ENCODE data around the gene SDCCAG8.

DNA sequence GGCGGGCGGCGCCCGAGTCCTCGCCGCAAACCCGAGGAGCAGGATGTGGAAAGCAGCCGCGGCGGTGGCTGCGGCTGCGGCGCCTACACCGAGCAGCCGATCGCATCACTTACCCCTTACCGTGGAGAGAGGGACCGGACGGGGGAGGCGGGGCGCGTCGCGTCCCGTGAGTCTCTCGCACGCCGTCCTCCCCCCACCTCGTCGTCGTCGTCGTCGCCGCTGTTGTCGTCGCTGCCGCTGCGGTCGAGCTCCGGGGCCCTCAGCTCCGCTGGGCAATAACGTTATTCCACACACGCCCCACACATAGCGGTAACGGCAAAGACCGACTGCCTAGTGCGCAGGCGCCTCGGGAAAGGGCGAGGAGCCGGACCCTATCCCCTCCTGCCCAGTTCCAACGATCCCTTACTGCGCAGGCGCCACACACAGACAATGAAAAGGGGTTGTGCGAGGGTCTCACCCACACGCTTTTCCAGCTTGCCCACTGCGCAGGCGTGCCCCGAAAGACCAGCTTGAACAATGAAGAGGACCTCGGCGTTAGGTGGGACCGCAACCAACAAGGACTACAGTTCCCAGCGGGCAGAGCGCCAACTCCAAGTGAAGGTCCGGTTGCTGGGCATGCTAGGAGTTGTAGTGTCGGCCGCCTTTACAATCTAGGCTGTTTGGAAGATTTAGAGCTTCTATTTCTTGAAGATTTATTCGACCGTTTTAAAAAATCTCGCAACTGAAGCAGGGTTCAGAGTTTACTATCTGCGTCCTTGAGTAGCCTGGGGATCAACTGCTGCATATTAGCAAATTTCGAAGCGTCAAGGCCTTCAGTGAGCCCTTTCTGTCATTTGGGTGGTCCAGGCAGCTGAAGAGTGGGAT is 682 bp upstream of the SDCCAG8 start, which contains the start of gene CEP170:
- TF ChIP-seq, protein P1, sequence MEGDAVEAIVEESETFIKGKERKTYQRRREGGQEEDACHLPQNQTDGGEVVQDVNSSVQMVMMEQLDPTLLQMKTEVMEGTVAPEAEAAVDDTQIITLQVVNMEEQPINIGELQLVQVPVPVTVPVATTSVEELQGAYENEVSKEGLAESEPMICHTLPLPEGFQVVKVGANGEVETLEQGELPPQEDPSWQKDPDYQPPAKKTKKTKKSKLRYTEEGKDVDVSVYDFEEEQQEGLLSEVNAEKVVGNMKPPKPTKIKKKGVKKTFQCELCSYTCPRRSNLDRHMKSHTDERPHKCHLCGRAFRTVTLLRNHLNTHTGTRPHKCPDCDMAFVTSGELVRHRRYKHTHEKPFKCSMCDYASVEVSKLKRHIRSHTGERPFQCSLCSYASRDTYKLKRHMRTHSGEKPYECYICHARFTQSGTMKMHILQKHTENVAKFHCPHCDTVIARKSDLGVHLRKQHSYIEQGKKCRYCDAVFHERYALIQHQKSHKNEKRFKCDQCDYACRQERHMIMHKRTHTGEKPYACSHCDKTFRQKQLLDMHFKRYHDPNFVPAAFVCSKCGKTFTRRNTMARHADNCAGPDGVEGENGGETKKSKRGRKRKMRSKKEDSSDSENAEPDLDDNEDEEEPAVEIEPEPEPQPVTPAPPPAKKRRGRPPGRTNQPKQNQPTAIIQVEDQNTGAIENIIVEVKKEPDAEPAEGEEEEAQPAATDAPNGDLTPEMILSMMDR (IDR thresholded peaks at IDR 0.05; ENCODE audit: low read depth, low read length): no peak
- TF ChIP-seq, protein P2, sequence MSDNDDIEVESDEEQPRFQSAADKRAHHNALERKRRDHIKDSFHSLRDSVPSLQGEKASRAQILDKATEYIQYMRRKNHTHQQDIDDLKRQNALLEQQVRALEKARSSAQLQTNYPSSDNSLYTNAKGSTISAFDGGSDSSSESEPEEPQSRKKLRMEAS (IDR thresholded peaks at IDR 0.05; ENCODE audit: low read depth, low read length): peak; percentile 41; the same call in 1 of the 2 replicates
- peak; percentile 46 for TF ChIP-seq POLR2A (IDR thresholded peaks at IDR 0.05; ENCODE audit: extremely low read depth, insufficient read length)
